ENCODE results near the gene NRXN3. TPM values are rescaled to one million over a fixed set of nuclear protein-coding genes. Genes with fewer than 3 reads are reported as not detected.

NRXN3 gene
- total RNA-seq, 4 donors from 2014 or later = 4.1 to 11.9 (median 5.8) TPM

DNA sequence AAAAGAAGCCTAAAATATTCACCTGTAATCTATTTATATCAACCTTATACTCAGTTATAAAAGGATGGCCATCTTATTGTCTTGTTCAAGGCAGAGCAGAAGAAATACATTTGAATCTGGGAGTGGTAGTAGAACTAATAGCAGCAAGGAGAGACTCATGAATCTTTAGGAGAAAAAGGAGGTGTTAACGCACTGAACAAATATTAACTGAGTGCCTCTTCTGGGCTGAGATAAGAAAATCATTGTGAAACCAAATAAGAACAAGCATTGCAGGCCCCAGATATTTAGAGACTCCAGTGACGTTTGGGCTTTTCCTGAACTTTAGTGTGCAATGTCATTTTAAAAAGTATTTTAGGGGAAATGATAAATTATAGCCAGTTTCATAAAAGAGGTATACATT lies 1250.6 kb downstream of the NRXN3 start:
- Histone ChIP-seq H3K9me3 (no peaks in the 10 kb centered on the region), H3K36me3 (no peaks in the 10 kb centered on the region), H3K4me1 (peaks cover 0 to under 1% (median 0%) of the 10 kb centered on the region in 4 donors), H3K27me3 (no peaks in the 10 kb centered on the region), H3K4me3 (no peak overlapping the region), H3K27ac (no peak overlapping the region)
- no peak for DNase-seq
- intact Hi-C loops (cut with DNase I; ENCODE audit: low total_unique reads) (no loop called here), in situ Hi-C loops (cut with MboI; ENCODE audit: low pct_ligation_motif_present in 1 of 4, low pct_unique_long_range_greater_than_20kb in 1 of 4, low sequenced_read_pairs in 3 of 4) (no loop called here)
- TF ChIP-seq, protein P1, sequence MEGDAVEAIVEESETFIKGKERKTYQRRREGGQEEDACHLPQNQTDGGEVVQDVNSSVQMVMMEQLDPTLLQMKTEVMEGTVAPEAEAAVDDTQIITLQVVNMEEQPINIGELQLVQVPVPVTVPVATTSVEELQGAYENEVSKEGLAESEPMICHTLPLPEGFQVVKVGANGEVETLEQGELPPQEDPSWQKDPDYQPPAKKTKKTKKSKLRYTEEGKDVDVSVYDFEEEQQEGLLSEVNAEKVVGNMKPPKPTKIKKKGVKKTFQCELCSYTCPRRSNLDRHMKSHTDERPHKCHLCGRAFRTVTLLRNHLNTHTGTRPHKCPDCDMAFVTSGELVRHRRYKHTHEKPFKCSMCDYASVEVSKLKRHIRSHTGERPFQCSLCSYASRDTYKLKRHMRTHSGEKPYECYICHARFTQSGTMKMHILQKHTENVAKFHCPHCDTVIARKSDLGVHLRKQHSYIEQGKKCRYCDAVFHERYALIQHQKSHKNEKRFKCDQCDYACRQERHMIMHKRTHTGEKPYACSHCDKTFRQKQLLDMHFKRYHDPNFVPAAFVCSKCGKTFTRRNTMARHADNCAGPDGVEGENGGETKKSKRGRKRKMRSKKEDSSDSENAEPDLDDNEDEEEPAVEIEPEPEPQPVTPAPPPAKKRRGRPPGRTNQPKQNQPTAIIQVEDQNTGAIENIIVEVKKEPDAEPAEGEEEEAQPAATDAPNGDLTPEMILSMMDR (IDR thresholded peaks at IDR 0.05) = no peak
- TF ChIP-seq POLR2AphosphoS5 (IDR thresholded peaks at IDR 0.05) (no peak), POLR2A (IDR thresholded peaks at IDR 0.05) (no peak), EP300 (IDR thresholded peaks at IDR 0.05; ENCODE audit: low read depth) (no peak)
- WGBS, 2 donors (ENCODE audit: low coverage in 1 of 2) = 0 to 29% methylated on average over 1 to 2 of the region's 2 CpGs

DNA sequence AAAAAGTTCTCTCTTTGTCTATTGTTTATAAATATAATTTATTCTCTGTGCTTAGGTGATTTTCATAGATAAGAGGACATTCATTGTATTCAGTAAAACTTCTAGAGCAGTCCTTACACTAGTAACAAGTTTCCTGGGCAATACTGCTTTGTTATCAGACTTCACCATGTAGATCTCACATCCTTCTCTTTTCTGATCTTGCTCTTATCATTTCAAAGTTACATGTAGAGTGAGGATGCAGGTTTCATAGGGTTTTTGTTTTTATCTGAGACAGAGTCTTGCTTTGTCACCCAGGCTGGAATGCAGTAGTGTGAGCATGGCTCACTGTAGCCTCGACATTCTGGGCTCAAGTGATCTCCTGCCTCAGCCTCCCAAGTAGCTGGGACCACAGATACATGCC lies 1251.6 kb downstream of the NRXN3 start:
- no peak overlapping the region for H3K4me3 ChIP-seq
- H3K36me3 ChIP-seq = no peaks in the 10 kb centered on the region
- H3K27me3 ChIP-seq = no peaks in the 10 kb centered on the region
- no peaks in the 10 kb centered on the region for H3K9me3 ChIP-seq
- no peak for DNase-seq
- peaks cover 0 to 8% (median 2%) of the 10 kb centered on the region in 4 donors for H3K4me1 ChIP-seq
- intact Hi-C loops (cut with DNase I; ENCODE audit: low total_unique reads) = no loop called here
- 62 to 100% methylated on average over 1 of the region's 1 CpG for WGBS, 2 donors (ENCODE audit: low coverage in 1 of 2)
- no peak for TF ChIP-seq EP300 (IDR thresholded peaks at IDR 0.05; ENCODE audit: low read depth)
- TF ChIP-seq, protein P1 (IDR thresholded peaks at IDR 0.05) = no peak
- no peak for TF ChIP-seq POLR2AphosphoS5 (IDR thresholded peaks at IDR 0.05)
- TF ChIP-seq POLR2A (IDR thresholded peaks at IDR 0.05) = no peak
- H3K27ac ChIP-seq = no peak overlapping the region
- in situ Hi-C loops (cut with MboI; ENCODE audit: low pct_ligation_motif_present in 1 of 4, low pct_unique_long_range_greater_than_20kb in 1 of 4, low sequenced_read_pairs in 3 of 4) = no loop called here

DNA sequence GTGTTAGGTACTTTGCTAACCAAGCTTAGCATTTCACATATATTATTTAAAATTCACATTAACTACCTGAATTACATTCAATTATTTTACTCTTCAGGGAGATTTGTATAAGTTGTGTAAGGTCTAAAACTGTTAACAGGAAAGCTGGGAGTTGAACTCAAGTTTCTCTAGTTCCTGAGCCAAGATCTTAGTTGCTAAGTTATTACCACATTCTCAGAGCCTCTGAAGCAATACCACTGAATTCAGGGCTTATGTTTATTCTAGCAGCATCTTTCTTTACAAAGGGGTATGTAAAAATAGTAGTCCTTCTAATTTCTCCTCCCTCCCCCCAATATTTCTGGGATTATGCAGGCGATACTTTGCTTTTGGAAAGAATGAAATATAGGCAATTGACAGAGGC lies 1254.3 kb downstream of the NRXN3 start:
- 76 to 86% methylated on average over 1 of the region's 1 CpG for WGBS, 2 donors (ENCODE audit: low coverage in 1 of 2)
- H3K9me3 ChIP-seq = no peaks in the 10 kb centered on the region
- TF ChIP-seq, protein P1 (IDR thresholded peaks at IDR 0.05) = no peak
- no peak for TF ChIP-seq POLR2AphosphoS5 (IDR thresholded peaks at IDR 0.05)
- H3K27ac ChIP-seq = no peak overlapping the region
- H3K4me3 ChIP-seq = no peak overlapping the region
- DNase-seq = no peak
- H3K36me3 ChIP-seq = no peaks in the 10 kb centered on the region
- H3K4me1 ChIP-seq = peaks cover 0 to 12% (median 2%) of the 10 kb centered on the region in 4 donors
- intact Hi-C loops (cut with DNase I; ENCODE audit: low total_unique reads) = no loop called here
- no peaks in the 10 kb centered on the region for H3K27me3 ChIP-seq
- in situ Hi-C loops (cut with MboI; ENCODE audit: low pct_ligation_motif_present in 1 of 4, low pct_unique_long_range_greater_than_20kb in 1 of 4, low sequenced_read_pairs in 3 of 4) = no loop called here

DNA sequence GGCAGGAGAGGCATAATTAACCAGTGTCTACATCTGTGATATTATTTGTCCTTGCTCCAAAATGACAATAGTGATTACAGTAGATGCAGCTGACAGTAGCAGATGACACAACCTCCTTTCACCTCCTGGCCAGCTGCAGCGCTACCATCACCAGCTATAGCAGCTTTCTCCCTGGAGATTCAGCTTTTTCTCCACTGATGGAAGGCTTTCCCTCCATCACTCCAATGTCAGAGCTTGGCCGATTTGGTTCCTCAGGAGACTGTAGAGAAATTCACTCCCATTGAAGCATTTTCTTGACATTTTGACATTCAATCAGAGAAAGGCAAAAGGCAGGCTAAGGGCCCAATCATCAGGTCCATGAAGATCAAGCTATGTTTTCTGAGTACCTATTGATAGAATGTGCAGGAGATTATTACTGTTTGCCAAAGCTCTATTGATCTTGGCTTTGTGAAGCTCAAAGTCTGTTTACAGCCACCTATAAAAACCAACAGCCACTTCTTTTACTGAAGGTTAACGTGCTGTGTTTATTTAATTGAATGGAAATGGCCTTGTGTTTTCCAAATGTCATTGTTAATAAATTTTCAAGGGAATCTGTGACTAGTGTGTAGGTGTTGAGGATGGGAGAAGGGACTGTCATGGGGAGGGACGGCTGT lies 1256.1 kb downstream of the NRXN3 start:
- H3K36me3 ChIP-seq = no peaks in the 10 kb centered on the region
- no peaks in the 10 kb centered on the region for H3K9me3 ChIP-seq
- TF ChIP-seq, protein P1 (IDR thresholded peaks at IDR 0.05) = no peak
- H3K4me1 ChIP-seq = peaks cover 0 to 12% (median 2%) of the 10 kb centered on the region in 4 donors
- WGBS, 2 donors (ENCODE audit: low coverage in 1 of 2) = 34 to 51% methylated on average over 3 to 4 of the region's 4 CpGs
- H3K27ac ChIP-seq = no peak overlapping the region
- no peak overlapping the region for H3K4me3 ChIP-seq
- intact Hi-C loops (cut with DNase I; ENCODE audit: low total_unique reads) = no loop called here
- no peaks in the 10 kb centered on the region for H3K27me3 ChIP-seq
- in situ Hi-C loops (cut with MboI; ENCODE audit: low pct_ligation_motif_present in 1 of 4, low pct_unique_long_range_greater_than_20kb in 1 of 4, low sequenced_read_pairs in 3 of 4) = no loop called here
- DNase-seq = no peak
